G401 (cell line): ENCODE data around the gene ZFP28. TPM values are rescaled to one million over a fixed set of nuclear protein-coding genes. Genes with fewer than 3 reads are reported as not detected.

Experiments used
- DNase-seq: peaks from one replicate; pipeline ENCODE4 v3.0.0-alpha.2; 2015; ENCODE audit warnings: low spot score
- in situ Hi-C: cut with HindIII; loops from 2 replicates; pipeline ENCODE4 v1.10.0; 2016; ENCODE audit warnings: low sequenced_read_pairs, mixed read lengths
- total RNA-seq: library from RNA; depleted of rRNA; stranded (reverse); fragments of >200 nt; shearing (Covaris generic); gene quantifications from 2 replicates; pipeline ENCODE4 v1.2.3, GENCODE V29; 2014; rRNA removed

Gene ZFP28
- 3.1 and 4.5 TPM in 2 replicates for total RNA-seq

- DNase-seq, result no peak
- in situ Hi-C loops, result no loop called here
Observed at GRCh38 chr19:56538761-56539263, at the start of gene ZFP28. Gene ZFP28 (plus strand): TSS chr19:56538948. CDS start chr19:56539019, 71 bp downstream.

- no peak for DNase-seq
- in situ Hi-C loops, result no loop called here
Observed at GRCh38 chr19:56491399-56491798, 47.3 kb upstream of the ZFP28 start.

- in situ Hi-C loops, result no loop called here
Observed at GRCh38 chr19:56504581-56504980, 34.2 kb upstream of the ZFP28 start.

GRCh38 chr19:56507446-56508289 lies 31.1 kb upstream of the ZFP28 start, which contains the start of gene ZNF471:
Gene ZNF471 (plus strand): TSS chr19:56507855. CDS start chr19:56511572, 3,717 bp downstream.
- DNase-seq, result peak; percentile 99
- in situ Hi-C loops, result no loop called here

More at GRCh38 chr19:56504581-56504980, 34.2 kb upstream of the ZFP28 start:
- DNase-seq, result no peak

- in situ Hi-C loops, result no loop called here
- DNase-seq, result no peak
Observed at GRCh38 chr19:56508290-56508778, 30.4 kb upstream of the ZFP28 start.

GRCh38 chr19:56525214-56525860 lies 13.4 kb upstream of the ZFP28 start:
- in situ Hi-C loops, result no loop called here

GRCh38 chr19:56537442-56537841 lies 1.3 kb upstream of the ZFP28 start:
- no peak for DNase-seq
- in situ Hi-C loops, result no loop called here

More at GRCh38 chr19:56525214-56525860, 13.4 kb upstream of the ZFP28 start:
- DNase-seq, result no peak

GRCh38 chr19:56538254-56538760 lies 441 bp upstream of the ZFP28 start:
- peak; percentile 96 for DNase-seq
- in situ Hi-C loops, result no loop called here

GRCh38 chr19:56543776-56544175 lies 5.0 kb downstream of the ZFP28 start:
- DNase-seq, result no peak
- in situ Hi-C loops, result no loop called here

- no peak for DNase-seq
- in situ Hi-C loops, result no loop called here
Observed at GRCh38 chr19:56547535-56547934, 8.8 kb downstream of the ZFP28 start.

- in situ Hi-C loops, result no loop called here
- no peak for DNase-seq
Observed at GRCh38 chr19:56554272-56554869, 15.6 kb downstream of the ZFP28 start.

GRCh38 chr19:56562766-56563165 lies 24.0 kb downstream of the ZFP28 start:
- in situ Hi-C loops, result no loop called here
- DNase-seq, result no peak

GRCh38 chr19:56566904-56567273 lies 28.1 kb downstream of the ZFP28 start:
- peak; percentile 64 for DNase-seq

GRCh38 chr19:56567274-56568120 lies 28.7 kb downstream of the ZFP28 start, which contains the start of gene ZNF470:
Gene ZNF470 (plus strand): TSS chr19:56567468. CDS start chr19:56570312, 2,844 bp downstream.
- in situ Hi-C loops, result no loop called here
- peak; percentile 96 for DNase-seq

More at GRCh38 chr19:56566904-56567273, 28.1 kb downstream of the ZFP28 start:
- in situ Hi-C loops, result no loop called here

- in situ Hi-C loops, result no loop called here
- DNase-seq, result no peak
Observed at GRCh38 chr19:56572589-56572988, 33.8 kb downstream of the ZFP28 start.

GRCh38 chr19:56573914-56574313 lies 35.2 kb downstream of the ZFP28 start:
- in situ Hi-C loops, result no loop called here
- no peak for DNase-seq

- DNase-seq, result no peak
- in situ Hi-C loops, result no loop called here
Observed at GRCh38 chr19:56577719-56578602, 39.2 kb downstream of the ZFP28 start.

- in situ Hi-C loops, result no loop called here
- no peak for DNase-seq
Observed at GRCh38 chr19:56594446-56594782, 55.7 kb downstream of the ZFP28 start.
